ENCODE results near the gene LIN28A.

The LIN28A gene

GRCh38 chr1:26432793-26433192 lies 22.2 kb downstream of the LIN28A start:
- in situ Hi-C loops (cut with MboI; ENCODE audit: low sequenced_read_pairs) = no loop called here

DNA sequence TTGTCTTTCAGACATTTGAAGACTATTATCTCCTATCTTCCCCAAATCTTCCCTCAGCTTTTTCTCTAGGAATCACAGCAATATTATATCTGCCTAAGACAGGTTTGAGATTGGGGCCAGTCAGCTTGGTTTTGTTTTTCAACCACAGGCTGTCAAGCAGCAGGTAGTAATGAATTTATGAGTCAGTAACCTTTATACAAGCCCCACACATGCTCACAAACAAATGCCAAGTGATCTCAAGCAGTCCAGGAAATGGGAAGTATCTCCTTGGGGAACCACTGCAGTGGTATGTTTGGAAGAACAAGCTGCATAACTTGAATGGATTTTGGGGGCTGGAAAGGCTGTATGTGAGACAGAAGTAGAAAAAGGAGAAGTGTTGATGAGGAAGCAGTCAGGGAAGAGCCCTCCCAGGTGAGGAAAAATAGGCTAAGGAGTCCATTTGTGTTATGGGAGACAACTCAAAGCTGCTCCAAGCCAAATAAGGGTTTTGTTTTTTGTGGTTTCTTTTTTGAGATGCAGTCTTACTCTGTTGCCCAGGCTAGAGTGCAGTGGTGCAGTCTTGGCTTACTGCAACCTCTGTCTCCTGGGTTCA lies 23.6 kb downstream of the LIN28A start:
- in situ Hi-C loops (cut with MboI; ENCODE audit: low sequenced_read_pairs) = no loop called here

DNA sequence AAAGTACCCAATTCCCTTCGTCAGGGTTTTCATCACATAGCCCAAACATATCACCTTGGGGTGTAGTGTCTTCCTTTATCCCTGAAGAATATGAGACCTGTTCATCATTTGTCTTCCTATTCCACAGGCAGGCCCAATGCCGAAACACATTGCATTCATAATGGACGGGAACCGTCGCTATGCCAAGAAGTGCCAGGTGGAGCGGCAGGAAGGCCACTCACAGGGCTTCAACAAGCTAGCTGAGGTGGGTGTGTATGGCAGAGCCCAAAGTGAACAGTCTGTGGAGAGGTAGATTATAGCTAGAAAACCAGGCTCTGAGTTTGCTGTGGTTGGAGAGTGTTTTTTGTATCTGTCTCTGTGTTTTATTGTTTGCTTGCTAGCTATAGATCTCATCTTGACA lies 27.4 kb downstream of the LIN28A start:
- in situ Hi-C loops (cut with MboI; ENCODE audit: low sequenced_read_pairs) = no loop called here

DNA sequence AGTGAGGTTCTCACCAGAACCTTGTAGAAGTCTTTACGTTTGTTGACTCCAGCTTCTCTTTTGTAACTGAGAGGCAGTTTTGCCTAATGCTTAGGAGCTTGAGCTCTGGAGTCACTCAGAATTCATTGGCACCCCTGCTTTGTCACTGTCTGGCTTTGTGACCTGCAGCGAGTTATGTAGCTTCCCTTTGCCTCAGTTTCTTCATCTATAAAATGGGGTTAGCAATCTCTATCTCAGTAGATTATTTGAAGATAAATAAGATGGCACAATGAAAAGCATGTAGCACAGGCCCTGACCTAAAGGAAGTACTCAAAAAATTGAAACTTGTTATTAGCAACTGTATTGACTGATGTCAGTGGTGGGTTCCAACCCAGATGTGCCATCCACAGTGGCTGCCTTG lies 29.6 kb downstream of the LIN28A start:
- in situ Hi-C loops (cut with MboI; ENCODE audit: low sequenced_read_pairs) = no loop called here

- in situ Hi-C loops (cut with MboI; ENCODE audit: low sequenced_read_pairs) = no loop called here
Measured at GRCh38 chr1:26449868-26450267, 39.3 kb downstream of the LIN28A start.

DNA sequence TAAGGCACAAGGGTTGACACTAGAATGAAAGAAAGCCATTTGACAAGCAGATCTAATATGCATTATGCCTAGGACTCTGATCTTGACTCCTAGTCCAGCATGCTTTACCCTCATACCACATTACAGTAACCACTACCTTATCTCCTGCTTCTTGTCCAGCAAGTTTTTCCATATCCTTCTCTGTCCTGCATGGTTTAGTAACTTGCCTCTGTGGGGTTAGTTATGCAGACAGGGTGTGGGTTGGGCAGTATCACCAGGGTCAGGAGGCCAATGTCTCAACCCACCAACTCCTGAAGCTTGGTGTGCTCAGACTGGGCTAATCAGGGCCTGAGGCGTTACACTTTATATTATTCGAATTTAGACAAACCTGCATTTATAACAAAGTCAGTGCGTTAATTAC lies 40.3 kb downstream of the LIN28A start:
- in situ Hi-C loops (cut with MboI; ENCODE audit: low sequenced_read_pairs) = no loop called here

- in situ Hi-C loops (cut with MboI; ENCODE audit: low sequenced_read_pairs) = no loop called here
Measured at GRCh38 chr1:26452459-26453183, 42.0 kb downstream of the LIN28A start.

GRCh38 chr1:26459148-26459547 lies 48.5 kb downstream of the LIN28A start:
- in situ Hi-C loops (cut with MboI; ENCODE audit: low sequenced_read_pairs) = no loop called here

DNA sequence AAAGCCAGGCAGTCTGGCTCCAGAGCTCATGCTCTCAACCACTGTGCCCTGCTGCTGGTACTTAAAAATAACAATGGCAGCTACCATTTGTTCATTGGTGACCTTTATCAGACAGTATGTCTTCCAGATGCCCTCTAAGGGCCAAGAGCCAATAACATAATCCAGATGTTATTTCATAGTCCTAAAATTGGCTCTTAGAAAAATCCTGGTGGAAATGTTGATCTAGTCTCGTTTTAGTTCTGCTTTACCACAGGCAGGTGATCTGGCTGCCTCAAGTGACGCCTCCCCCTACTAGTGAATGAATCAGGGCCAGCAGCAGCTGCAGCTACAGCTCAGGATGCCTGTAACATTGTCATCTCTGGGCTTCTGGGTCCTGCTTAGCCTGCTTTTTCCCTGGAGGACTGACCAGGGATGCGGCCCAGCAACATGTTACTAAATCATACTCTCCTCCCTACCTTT lies 49.0 kb downstream of the LIN28A start:
- in situ Hi-C loops (cut with MboI; ENCODE audit: low sequenced_read_pairs) = no loop called here

DNA sequence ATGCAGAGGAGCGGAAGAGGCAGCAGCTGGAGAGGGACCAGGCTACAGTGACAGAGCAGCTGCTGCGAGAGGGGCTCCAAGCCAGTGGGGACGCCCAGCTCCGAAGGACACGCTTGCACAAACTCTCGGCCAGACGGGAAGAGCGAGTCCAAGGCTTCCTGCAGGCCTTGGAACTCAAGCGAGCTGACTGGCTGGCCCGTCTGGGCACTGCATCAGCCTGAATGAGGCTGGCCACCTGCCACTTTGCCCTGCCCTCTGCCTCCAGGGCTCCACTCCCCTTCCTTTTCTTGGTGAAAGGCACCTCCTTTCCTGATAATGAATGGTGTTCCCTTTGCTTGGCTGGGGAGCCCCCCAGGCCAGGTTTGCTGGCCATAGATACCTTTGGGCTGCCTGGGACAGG lies 58.3 kb downstream of the LIN28A start:
- in situ Hi-C loops (cut with MboI; ENCODE audit: low sequenced_read_pairs) = no loop called here

GRCh38 chr1:26469558-26469957 lies 58.9 kb downstream of the LIN28A start:
- in situ Hi-C loops (cut with MboI; ENCODE audit: low sequenced_read_pairs) = no loop called here

DNA sequence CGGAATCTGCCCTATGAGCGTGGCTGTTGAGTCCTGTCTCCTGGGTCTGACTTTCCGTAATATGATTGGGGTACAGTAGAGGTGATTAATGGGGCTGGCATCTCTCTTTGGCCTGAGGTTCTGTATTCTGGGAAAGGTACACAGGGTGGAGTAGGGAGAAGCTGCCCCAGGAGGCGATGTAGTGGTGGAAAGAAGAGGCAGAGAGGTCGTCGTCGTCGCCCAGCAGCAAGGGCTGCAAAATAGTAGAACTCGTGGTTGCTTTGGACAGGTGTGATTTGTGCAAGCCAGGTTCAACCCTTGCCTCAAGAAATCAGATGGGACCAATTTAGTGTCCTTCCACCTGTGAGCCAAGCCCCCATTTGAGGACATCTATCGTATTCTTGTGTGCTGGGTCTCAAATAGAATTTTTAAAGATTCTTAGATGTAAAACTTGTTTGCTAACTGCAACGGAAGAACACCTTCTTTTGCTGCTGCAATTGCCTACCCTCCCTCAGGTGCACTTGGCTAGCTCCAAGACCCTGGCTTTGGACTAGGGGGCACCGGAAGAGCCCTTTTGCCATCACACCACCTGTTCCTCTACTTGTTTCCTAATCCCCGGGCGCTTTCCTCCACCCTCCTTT lies 60.4 kb downstream of the LIN28A start:
- in situ Hi-C loops (cut with MboI; ENCODE audit: low sequenced_read_pairs) = no loop called here

- in situ Hi-C loops (cut with MboI; ENCODE audit: low sequenced_read_pairs) = no loop called here
Measured at GRCh38 chr1:26471498-26472319, 61.1 kb downstream of the LIN28A start.

DNA sequence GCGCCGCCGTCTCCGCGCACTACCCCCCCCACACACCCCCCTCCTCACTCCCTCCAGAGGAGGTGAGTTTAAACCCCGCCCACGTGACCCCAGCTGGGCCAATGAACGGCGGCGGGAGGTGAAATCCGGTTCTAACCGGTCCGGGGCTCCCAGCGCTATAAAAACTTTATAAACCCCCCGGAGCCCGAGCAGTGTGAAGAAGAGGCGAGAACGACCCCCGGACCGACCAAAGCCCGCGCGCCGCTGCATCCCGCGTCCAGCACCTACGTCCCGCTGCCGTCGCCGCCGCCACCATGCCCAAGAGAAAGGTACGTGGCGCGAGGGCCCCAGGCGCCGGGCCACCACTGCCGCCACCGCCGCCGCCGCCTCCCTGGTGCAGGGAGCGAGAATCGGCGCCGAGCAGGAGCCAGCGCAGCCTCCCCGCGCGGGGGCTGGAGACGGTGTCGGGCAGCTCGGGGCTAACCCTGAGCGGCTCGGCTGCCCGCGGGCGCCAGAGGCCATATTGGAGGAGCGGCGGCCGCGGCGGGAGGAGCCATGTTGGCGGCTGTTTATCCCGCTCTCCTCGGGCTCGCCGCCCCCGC lies 61.8 kb downstream of the LIN28A start, which contains the start of gene HMGN2:
Gene HMGN2, plus strand, starts transcription at position 121 of the 581 bp plus-strand sequence. Its CDS starts 173 bp downstream, at position 294.
- in situ Hi-C loops (cut with MboI; ENCODE audit: low sequenced_read_pairs) = no loop called here

- in situ Hi-C loops (cut with MboI; ENCODE audit: low sequenced_read_pairs) = no loop called here
Measured at GRCh38 chr1:26472901-26473845, 62.6 kb downstream of the LIN28A start.

GRCh38 chr1:26474818-26475217 lies 64.2 kb downstream of the LIN28A start:
- in situ Hi-C loops (cut with MboI; ENCODE audit: low sequenced_read_pairs) = no loop called here

DNA sequence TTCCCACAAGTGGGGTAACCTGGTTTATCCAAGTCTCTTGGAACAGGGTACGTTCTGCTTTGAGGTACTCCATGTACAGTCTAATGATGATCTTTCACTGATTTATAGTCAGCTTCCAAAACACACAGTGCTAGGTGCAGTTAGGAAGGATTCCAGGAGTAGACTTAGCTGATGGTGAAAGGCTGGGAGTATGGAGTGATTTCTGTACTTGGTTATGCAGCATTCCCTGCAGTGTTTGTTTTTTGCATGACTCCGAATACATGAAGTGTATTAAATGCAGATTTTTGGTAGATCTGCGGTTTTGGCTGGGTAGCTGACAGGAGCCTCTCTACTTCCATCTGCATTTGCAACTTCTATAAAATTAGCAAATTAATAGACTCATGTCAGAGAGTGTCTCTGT lies 65.4 kb downstream of the LIN28A start:
- in situ Hi-C loops (cut with MboI; ENCODE audit: low sequenced_read_pairs) = no loop called here

- in situ Hi-C loops (cut with MboI; ENCODE audit: low sequenced_read_pairs) = no loop called here
Measured at GRCh38 chr1:26476958-26477357, 66.3 kb downstream of the LIN28A start.

GRCh38 chr1:26477446-26478152 lies 67.0 kb downstream of the LIN28A start:
- in situ Hi-C loops (cut with MboI; ENCODE audit: low sequenced_read_pairs) = no loop called here

Data from HL-60/S4 treated with retinoic acid at 250 ng/mL for 4 days and 3 days (cell line).